NCI-H2029 (cell line): ENCODE measurements around the gene RPL39L.
A peak's percentile ranks its signal among the peaks of the same experiment; 100 is the strongest.
"Not testable (repeated sequence)": the region's sequence is repeated elsewhere in the genome, so short reads cannot be mapped to it uniquely, and the experiment has no call there.

Experiments used
- DNase-seq: peaks from one replicate; lab custom pipeline; 2025; lab: John Stamatoyannopoulos, UW

The RPL39L gene

GRCh38 chr3:187139126-187139894 is at the start of gene RPL39L:
Gene RPL39L, minus strand, starts transcription at chr3:187139496. Its CDS starts 18,196 bp downstream, at chr3:187121300.
- DNase-seq = peak; percentile 75

- no peak for DNase-seq
These were observed 49.6 kb upstream of the RPL39L start for GRCh38 chr3:187188931-187189330.

GRCh38 chr3:187186801-187187421 is 47.6 kb upstream of the RPL39L start:
- no peak for DNase-seq

GRCh38 chr3:187186375-187186774 is 47.1 kb upstream of the RPL39L start:
- no peak for DNase-seq

GRCh38 chr3:187185759-187186158 is 46.5 kb upstream of the RPL39L start:
- no peak for DNase-seq

GRCh38 chr3:187183903-187184302 is 44.6 kb upstream of the RPL39L start:
- DNase-seq = no peak

GRCh38 chr3:187183210-187183862 is 44.0 kb upstream of the RPL39L start:
- DNase-seq = no peak

- no peak for DNase-seq
These were observed 42.3 kb upstream of the RPL39L start for GRCh38 chr3:187181454-187182170.

- no peak for DNase-seq
These were observed 33.6 kb upstream of the RPL39L start for GRCh38 chr3:187172929-187173328.

- not testable (repeated sequence) for DNase-seq
These were observed 31.6 kb upstream of the RPL39L start for GRCh38 chr3:187170911-187171310.

- DNase-seq = no peak
These were observed 30.1 kb upstream of the RPL39L start for GRCh38 chr3:187169231-187169960.

GRCh38 chr3:187167777-187168176 is 28.5 kb upstream of the RPL39L start:
- DNase-seq = no peak

GRCh38 chr3:187166750-187167149 is 27.5 kb upstream of the RPL39L start:
- no peak for DNase-seq

GRCh38 chr3:187165144-187165543 is 25.8 kb upstream of the RPL39L start:
- DNase-seq = peak; percentile 75

GRCh38 chr3:187162265-187162953 is 23.1 kb upstream of the RPL39L start:
- DNase-seq = no peak

GRCh38 chr3:187161556-187161955 is 22.3 kb upstream of the RPL39L start:
- no peak for DNase-seq

- no peak for DNase-seq
These were observed 11.3 kb upstream of the RPL39L start for GRCh38 chr3:187150599-187150998.

GRCh38 chr3:187150186-187150585 is 10.9 kb upstream of the RPL39L start:
- no peak for DNase-seq

GRCh38 chr3:187146389-187146788 is 7.1 kb upstream of the RPL39L start:
- no peak for DNase-seq

- no peak for DNase-seq
These were observed 6.0 kb upstream of the RPL39L start for GRCh38 chr3:187145149-187145895.
